Measurements from ENCODE around the gene IL20RA.
"Not testable (repeated sequence)": the region's sequence is repeated elsewhere in the genome, so short reads cannot be mapped to it uniquely, and the experiment has no call there.

The IL20RA gene

DNA sequence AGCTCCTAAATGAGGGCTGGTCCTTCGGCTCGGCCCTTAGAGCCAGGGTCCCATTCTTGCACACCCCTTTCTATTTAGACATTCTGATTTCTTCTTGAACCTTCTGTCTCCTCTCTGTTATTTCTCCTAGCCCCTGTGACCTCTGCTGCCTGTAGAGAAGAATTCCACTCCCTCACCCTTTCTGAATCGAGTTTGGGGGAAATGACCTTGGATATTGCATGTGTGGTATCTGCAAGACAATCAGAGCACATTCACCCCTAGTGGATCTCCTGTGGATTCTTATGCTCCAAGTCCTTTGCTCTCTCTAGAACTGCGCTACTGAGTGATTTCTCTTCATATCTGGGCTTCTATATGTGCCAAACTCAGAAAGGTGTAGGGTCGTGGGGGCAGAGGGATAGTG, 67.7 kb downstream of the IL20RA start:
- DNase-seq (ENCODE audit: low read depth), result no peak
- TF ChIP-seq, protein P1, sequence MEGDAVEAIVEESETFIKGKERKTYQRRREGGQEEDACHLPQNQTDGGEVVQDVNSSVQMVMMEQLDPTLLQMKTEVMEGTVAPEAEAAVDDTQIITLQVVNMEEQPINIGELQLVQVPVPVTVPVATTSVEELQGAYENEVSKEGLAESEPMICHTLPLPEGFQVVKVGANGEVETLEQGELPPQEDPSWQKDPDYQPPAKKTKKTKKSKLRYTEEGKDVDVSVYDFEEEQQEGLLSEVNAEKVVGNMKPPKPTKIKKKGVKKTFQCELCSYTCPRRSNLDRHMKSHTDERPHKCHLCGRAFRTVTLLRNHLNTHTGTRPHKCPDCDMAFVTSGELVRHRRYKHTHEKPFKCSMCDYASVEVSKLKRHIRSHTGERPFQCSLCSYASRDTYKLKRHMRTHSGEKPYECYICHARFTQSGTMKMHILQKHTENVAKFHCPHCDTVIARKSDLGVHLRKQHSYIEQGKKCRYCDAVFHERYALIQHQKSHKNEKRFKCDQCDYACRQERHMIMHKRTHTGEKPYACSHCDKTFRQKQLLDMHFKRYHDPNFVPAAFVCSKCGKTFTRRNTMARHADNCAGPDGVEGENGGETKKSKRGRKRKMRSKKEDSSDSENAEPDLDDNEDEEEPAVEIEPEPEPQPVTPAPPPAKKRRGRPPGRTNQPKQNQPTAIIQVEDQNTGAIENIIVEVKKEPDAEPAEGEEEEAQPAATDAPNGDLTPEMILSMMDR (conservative IDR thresholded peaks at IDR 0.05; ENCODE audit: low read length), result no peak
- H3K4me3 ChIP-seq (ENCODE audit: low read length), result no peak overlapping the region

DNA sequence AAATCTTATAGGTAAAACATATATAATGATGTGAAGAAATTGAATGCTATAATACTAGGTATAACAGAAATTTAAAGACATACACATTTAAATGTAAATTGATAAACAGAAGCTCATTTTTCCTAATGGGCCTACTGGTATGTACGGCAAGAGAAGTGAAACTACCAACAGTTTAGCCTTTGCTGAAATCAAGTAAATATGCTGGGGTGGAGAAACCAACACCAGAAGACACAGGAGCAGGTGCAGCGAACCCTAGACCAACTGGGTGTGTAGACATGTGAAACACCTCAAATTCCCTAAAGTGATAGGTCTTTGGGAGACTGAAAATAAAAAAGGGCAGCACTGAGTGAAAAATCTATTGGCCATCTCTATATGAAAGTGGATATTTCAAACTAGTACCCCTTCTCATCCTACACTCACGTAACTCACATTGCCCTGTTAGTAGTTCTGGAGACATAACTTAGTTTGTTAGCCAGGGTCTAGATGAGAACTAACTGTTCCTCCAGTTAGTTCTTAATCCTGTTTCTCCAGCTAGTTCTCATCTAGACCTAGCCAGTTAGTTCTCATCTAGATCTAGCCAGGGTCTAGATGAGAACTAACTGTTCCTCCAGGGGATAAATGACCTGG, 69.6 kb downstream of the IL20RA start:
- no peak for DNase-seq (ENCODE audit: low read depth)
- no peak overlapping the region for H3K4me3 ChIP-seq (ENCODE audit: low read length)
- TF ChIP-seq, protein P1 (conservative IDR thresholded peaks at IDR 0.05; ENCODE audit: low read length), result no peak

DNA sequence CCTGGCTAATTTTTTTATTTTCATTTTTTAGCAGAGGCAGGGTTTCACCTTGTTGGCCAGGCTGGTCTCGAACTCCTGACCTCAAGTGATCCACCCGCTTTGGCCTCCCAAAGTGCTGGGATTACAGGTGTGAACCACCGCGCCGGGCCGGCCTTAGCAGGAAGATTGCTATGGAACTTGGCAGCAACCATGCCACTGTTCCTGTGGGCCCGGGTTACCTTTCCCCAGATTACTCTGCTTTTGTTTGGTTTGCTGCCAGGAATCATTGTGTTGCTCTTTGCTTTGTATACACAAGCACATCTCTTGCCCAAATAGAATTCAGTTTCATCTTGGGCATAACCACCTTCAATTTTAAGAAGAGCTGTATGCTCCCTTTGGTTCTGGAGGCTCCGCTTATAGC, 71.0 kb downstream of the IL20RA start:
- not testable (repeated sequence) for H3K4me3 ChIP-seq (ENCODE audit: low read length); DNase-seq (ENCODE audit: low read depth)

DNA sequence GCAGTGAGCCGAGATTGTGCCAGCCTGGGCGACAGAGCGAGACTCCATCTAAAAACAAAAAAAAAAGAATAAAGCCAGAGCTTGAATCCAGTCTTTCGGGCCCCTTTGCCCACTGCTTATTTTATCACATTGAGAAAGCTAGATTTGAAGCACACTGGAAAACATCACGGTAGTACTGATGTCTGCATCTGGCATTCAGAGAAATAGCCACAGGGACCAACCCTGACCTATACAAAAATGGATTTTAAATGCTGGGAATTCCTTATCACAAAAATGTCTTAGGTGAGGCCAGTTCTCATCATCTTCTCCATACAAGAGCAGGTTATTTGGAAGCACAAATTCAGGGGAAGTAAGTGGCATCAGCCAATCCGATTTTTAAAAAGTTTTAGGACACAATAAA, 73.2 kb downstream of the IL20RA start:
- DNase-seq (ENCODE audit: low read depth), result no peak
- TF ChIP-seq, protein P1 (conservative IDR thresholded peaks at IDR 0.05; ENCODE audit: low read length), result no peak
- H3K4me3 ChIP-seq (ENCODE audit: low read length), result no peak overlapping the region

DNA sequence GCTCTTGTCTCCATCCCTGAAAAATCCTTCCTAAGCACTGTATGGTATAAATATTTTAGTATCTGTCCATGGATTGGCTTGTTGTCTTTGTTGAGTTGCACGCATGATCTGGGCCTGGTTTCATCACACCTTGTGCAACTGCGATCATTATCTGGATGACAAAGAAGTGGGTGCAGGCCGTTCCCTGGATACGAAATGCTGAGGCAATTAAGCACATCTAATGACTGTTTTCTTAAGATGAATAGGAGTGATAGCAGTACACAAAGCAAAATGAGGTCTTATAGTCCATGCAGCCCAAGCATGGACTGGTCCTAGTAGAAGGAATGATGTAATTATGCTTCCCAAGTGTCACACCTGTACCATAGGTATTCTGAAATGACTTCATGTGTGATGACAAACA, 74.8 kb downstream of the IL20RA start:
- no peak for DNase-seq (ENCODE audit: low read depth)
- H3K4me3 ChIP-seq (ENCODE audit: low read length), result no peak overlapping the region
- TF ChIP-seq, protein P1 (conservative IDR thresholded peaks at IDR 0.05; ENCODE audit: low read length), result no peak

DNA sequence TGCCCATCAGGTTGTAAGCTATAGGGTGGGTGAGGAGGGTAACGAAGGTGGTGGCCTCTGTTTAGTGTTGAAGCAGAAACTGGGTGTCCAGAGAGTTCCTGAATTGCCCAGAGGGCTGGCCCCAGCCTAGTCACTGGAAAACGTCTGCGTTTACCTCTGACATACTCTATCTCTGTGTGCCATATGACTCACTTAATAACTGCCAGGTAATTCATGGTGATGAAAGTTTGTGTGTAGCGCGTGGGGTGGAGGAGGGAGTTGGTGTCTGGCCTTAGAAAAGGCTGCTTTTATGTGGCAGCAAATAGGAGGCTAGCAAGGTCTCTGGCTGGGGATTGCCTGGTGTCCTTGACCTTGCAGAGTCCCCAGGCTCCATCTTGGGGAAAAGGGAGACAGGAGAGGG, 75.3 kb downstream of the IL20RA start:
- no peak overlapping the region for H3K4me3 ChIP-seq (ENCODE audit: low read length)
- no peak for DNase-seq (ENCODE audit: low read depth)
- TF ChIP-seq, protein P1 (conservative IDR thresholded peaks at IDR 0.05; ENCODE audit: low read length), result no peak

DNA sequence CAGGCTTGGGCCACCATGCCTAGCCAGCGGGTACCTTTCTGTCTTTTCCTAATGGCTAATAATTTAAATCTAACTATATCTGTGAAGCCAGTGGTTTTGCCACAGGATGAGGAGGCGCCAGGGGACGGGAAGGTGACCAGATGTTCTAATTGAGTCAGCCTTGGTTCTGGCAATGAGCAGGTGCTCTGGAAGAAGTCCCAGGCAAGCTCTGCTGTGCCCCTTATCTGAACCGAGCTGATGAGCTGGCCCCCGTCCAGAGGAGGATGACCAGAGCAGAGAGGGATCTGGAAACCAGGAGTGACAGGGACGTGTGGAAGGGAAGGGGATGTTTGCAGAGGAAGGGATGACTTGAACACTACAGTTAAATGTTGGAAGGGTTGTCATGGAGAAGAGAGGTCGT, 75.9 kb downstream of the IL20RA start:
- no peak overlapping the region for H3K4me3 ChIP-seq (ENCODE audit: low read length)
- no peak for DNase-seq (ENCODE audit: low read depth)
- TF ChIP-seq, protein P1 (conservative IDR thresholded peaks at IDR 0.05; ENCODE audit: low read length), result no peak

Data from AG10803 (cell line).